Left renal pelvis (tissue), 4 donors: Measurements from ENCODE around the gene ITGBL1. TPM values are rescaled to one million over a fixed set of nuclear protein-coding genes. Genes with fewer than 3 reads are reported as not detected.

Experiments used
- DNase-seq, 4 donors: peaks; one replicate each; pipeline ENCODE4 v3.0.0-alpha.2; 2013; ENCODE audit warnings: low read depth in 4 of 4, low spot score in 3 of 4
- polyA plus RNA-seq, 4 donors: library from polyadenylated mRNA; unstranded; fragments of 120-200 nt; gene quantifications; one replicate each; pipeline ENCODE4 v1.2.1, GENCODE V29; 2013; ENCODE audit not compliant: insufficient read length in 4 of 4

The ITGBL1 gene
- polyA plus RNA-seq, 4 donors, result 0.73 to 14.9 (median 1.4) TPM

- DNase-seq, result no peak
Measured at GRCh38 chr13:101728021-101728420, 275.5 kb downstream of the ITGBL1 start.

- no peak for DNase-seq
Measured at GRCh38 chr13:101728615-101729014, 276.1 kb downstream of the ITGBL1 start.

GRCh38 chr13:101730420-101731000, 278.0 kb downstream of the ITGBL1 start:
- DNase-seq, result no peak

GRCh38 chr13:101736566-101736965, 284.1 kb downstream of the ITGBL1 start:
- no peak for DNase-seq

GRCh38 chr13:101738336-101738735, 285.9 kb downstream of the ITGBL1 start:
- DNase-seq, result no peak

GRCh38 chr13:101739382-101740178, 287.1 kb downstream of the ITGBL1 start:
- DNase-seq, result no peak

GRCh38 chr13:101746513-101746912, 294.0 kb downstream of the ITGBL1 start:
- DNase-seq, result no peak

- no peak for DNase-seq
Measured at GRCh38 chr13:101747039-101747438, 294.6 kb downstream of the ITGBL1 start.

- no peak for DNase-seq
Measured at GRCh38 chr13:101749584-101749983, 297.1 kb downstream of the ITGBL1 start.

- peak; percentile 38 to 52 (median 42) for DNase-seq
Measured at GRCh38 chr13:101751488-101751887, 299.0 kb downstream of the ITGBL1 start.

GRCh38 chr13:101752432-101752831, 300.0 kb downstream of the ITGBL1 start:
- DNase-seq, result no peak

GRCh38 chr13:101755228-101755887, 302.9 kb downstream of the ITGBL1 start:
- no peak for DNase-seq

- peak in 1 of 4 donors; percentile 15 for DNase-seq
Measured at GRCh38 chr13:101757446-101758039, 305.1 kb downstream of the ITGBL1 start.

- no peak for DNase-seq
Measured at GRCh38 chr13:101763191-101763590, 310.7 kb downstream of the ITGBL1 start.

Other genes with a start within 250 kb of the ITGBL1 start
- 1 to 10 TPM; 1.2 to 2.2 (median 1.5) TPM for gene NALCN, start 36.2 kb upstream of the ITGBL1 start, polyA plus RNA-seq